ENCODE results near the gene MRPS7. TPM values are rescaled to one million over a fixed set of nuclear protein-coding genes. Genes with fewer than 3 reads are reported as not detected.

Gene MRPS7
- total RNA-seq, 4 donors from 2014 or later = 68.5 to 118 (median 82.6) TPM

GRCh38 chr17:75270966-75271232 lies 9.2 kb downstream of the MRPS7 start, which contains the start of gene MIF4GD:
TSS of gene MIF4GD (minus strand) at chr17:75271231. CDS start at chr17:75270195, 1,036 bp downstream.
- no peaks in the 10 kb centered on the region for H3K9me3 ChIP-seq
- peak within 1 kb of the TSS; percentile 82 to 100 (median 90) for H3K4me3 ChIP-seq
- TF ChIP-seq CTCF (IDR thresholded peaks at IDR 0.05 in 4 of 5, conservative IDR thresholded peaks at IDR 0.05 in 1 of 5) (no peak), POLR2A (IDR thresholded peaks at IDR 0.05) (peak; percentile 74 to 93)
- peak within 1 kb of the TSS; percentile 96 to 100 (median 98) for H3K27ac ChIP-seq
- in situ Hi-C loops (cut with MboI; ENCODE audit: low sequenced_read_pairs in 4 of 4) = no loop called here
- peaks cover 0 to 16% of the 10 kb centered on the region in 2 donors for H3K36me3 ChIP-seq
- peaks cover 18 to 33% of the 10 kb centered on the region in 2 donors for H3K4me1 ChIP-seq
- H3K27me3 ChIP-seq = no peaks in the 10 kb centered on the region
- ATAC-seq = no peak
- DNase-seq = no peak
- intact Hi-C loops (cut with DNase I; ENCODE audit: low total_unique reads) = loop anchor here (1.0 to 2.0 kb wide), 3 partner anchors 18 to 156 kb away; partner anchors contain the start of gene SLC25A19

GRCh38 chr17:75271233-75271954 lies 9.7 kb downstream of the MRPS7 start:
- intact Hi-C loops (cut with DNase I; ENCODE audit: low total_unique reads) = loop anchor here (2.0 kb wide), 1 partner anchor 17 kb away; the partner anchor contains the start of gene SLC25A19
- Histone ChIP-seq H3K27me3 (no peaks in the 10 kb centered on the region), H3K36me3 (peaks cover 0 to 11% of the 10 kb centered on the region in 2 donors), H3K9me3 (no peaks in the 10 kb centered on the region), H3K4me3 (peak overlapping the region; percentile 82 to 100 (median 90)), H3K27ac (peak overlapping the region; percentile 90 to 100 (median 96)), H3K4me1 (peaks cover 18 to 33% of the 10 kb centered on the region in 2 donors)
- DNase-seq (peak; percentile 58 to 72), ATAC-seq (peak; percentile 77 to 82)
- in situ Hi-C loops (cut with MboI; ENCODE audit: low sequenced_read_pairs in 4 of 4) = no loop called here
- peak in 4 of 5 experiments; percentile 95 to 100 (median 98) for TF ChIP-seq CTCF (IDR thresholded peaks at IDR 0.05 in 4 of 5, conservative IDR thresholded peaks at IDR 0.05 in 1 of 5)
- no peak for TF ChIP-seq POLR2A (IDR thresholded peaks at IDR 0.05)

- TF ChIP-seq POLR2A (IDR thresholded peaks at IDR 0.05) (no peak), CTCF (IDR thresholded peaks at IDR 0.05 in 4 of 5, conservative IDR thresholded peaks at IDR 0.05 in 1 of 5) (no peak)
- DNase-seq = peak in 1 of 2 donors; percentile 34
- no peaks in the 10 kb centered on the region for H3K27me3 ChIP-seq
- peaks cover 18 to 33% of the 10 kb centered on the region in 2 donors for H3K4me1 ChIP-seq
- peak overlapping the region; percentile 90 to 100 (median 96) for H3K27ac ChIP-seq
- peak overlapping the region; percentile 82 to 100 (median 90) for H3K4me3 ChIP-seq
- H3K9me3 ChIP-seq = no peaks in the 10 kb centered on the region
- H3K36me3 ChIP-seq = peaks cover 0 to 3% of the 10 kb centered on the region in 2 donors
- in situ Hi-C loops (cut with MboI; ENCODE audit: low sequenced_read_pairs in 4 of 4) (no loop called here), intact Hi-C loops (cut with DNase I; ENCODE audit: low total_unique reads) (loop anchor here (2.0 kb wide), 1 partner anchor 17 kb away; the partner anchor contains the start of gene SLC25A19)
- ATAC-seq = no peak
Observed at GRCh38 chr17:75271955-75272847, 10.5 kb downstream of the MRPS7 start.

DNA sequence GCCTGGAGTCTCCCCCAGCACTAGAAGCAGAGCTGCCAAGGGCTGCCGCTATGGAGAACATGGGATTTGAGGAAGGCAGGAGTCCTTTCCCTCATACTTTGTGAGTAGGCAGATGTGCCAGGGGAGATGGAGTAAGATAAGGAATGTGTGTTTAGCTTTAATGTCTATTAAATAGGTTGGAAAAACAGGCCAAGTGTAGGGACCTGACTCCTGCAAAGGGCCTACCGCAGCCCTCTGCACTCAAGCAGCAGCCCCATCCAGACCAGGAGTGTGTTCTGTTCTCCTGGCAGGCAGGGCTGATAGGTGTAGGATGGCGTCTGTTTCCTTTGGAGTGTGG lies 11.1 kb downstream of the MRPS7 start:
- intact Hi-C loops (cut with DNase I; ENCODE audit: low total_unique reads) (no loop called here), in situ Hi-C loops (cut with MboI; ENCODE audit: low sequenced_read_pairs in 4 of 4) (no loop called here)
- Histone ChIP-seq H3K36me3 (no peaks in the 10 kb centered on the region), H3K27ac (no peak overlapping the region), H3K27me3 (no peaks in the 10 kb centered on the region), H3K4me1 (peaks cover 18 to 30% of the 10 kb centered on the region in 2 donors), H3K9me3 (no peaks in the 10 kb centered on the region), H3K4me3 (no peak overlapping the region)
- DNase-seq = no peak
- ATAC-seq = no peak
- TF ChIP-seq CTCF (IDR thresholded peaks at IDR 0.05 in 4 of 5, conservative IDR thresholded peaks at IDR 0.05 in 1 of 5) (no peak), POLR2A (IDR thresholded peaks at IDR 0.05) (no peak)
